Measurements from ENCODE around the gene RTN4R.
A peak's percentile ranks its signal among the peaks of the same experiment; 100 is the strongest.

Gene RTN4R

GRCh38 chr22:20298803-20299745, 31.0 kb upstream of the RTN4R start:
- Histone ChIP-seq H3K27me3 (replicated peaks) (peaks cover 47% of the 10 kb centered on the region), H3K4me3 (ENCODE audit: low read depth, low read length) (peak overlapping the region; percentile 45), H3K27ac (no peak overlapping the region), H3K36me3 (replicated peaks) (no peaks in the 10 kb centered on the region)
- DNase-seq = peak; percentile 35
- no peak for TF ChIP-seq CTCF (IDR thresholded peaks at IDR 0.05; ENCODE audit: low read depth, low read length, missing control alignments)
- in situ Hi-C loops (cut with HindIII; ENCODE audit: low pct_ligation_motif_present, low sequenced_read_pairs) = no loop called here

- TF ChIP-seq CTCF (IDR thresholded peaks at IDR 0.05; ENCODE audit: low read depth, low read length, missing control alignments) = no peak
- Histone ChIP-seq H3K27me3 (replicated peaks) (peaks cover 47% of the 10 kb centered on the region), H3K4me3 (ENCODE audit: low read depth, low read length) (no peak overlapping the region), H3K27ac (no peak overlapping the region), H3K36me3 (replicated peaks) (no peaks in the 10 kb centered on the region)
- in situ Hi-C loops (cut with HindIII; ENCODE audit: low pct_ligation_motif_present, low sequenced_read_pairs) = no loop called here
- no peak for DNase-seq
Observed at GRCh38 chr22:20298110-20298802, 30.1 kb upstream of the RTN4R start.

GRCh38 chr22:20297414-20298109, 29.4 kb upstream of the RTN4R start:
- in situ Hi-C loops (cut with HindIII; ENCODE audit: low pct_ligation_motif_present, low sequenced_read_pairs) = no loop called here
- Histone ChIP-seq H3K27ac (no peak overlapping the region), H3K36me3 (replicated peaks) (no peaks in the 10 kb centered on the region), H3K4me3 (ENCODE audit: low read depth, low read length) (no peak overlapping the region), H3K27me3 (replicated peaks) (peaks cover 49% of the 10 kb centered on the region)
- DNase-seq = no peak
- TF ChIP-seq CTCF (IDR thresholded peaks at IDR 0.05; ENCODE audit: low read depth, low read length, missing control alignments) = no peak

- no peak for TF ChIP-seq CTCF (IDR thresholded peaks at IDR 0.05; ENCODE audit: low read depth, low read length, missing control alignments)
- peaks cover 54% of the 10 kb centered on the region for H3K27me3 ChIP-seq (replicated peaks)
- in situ Hi-C loops (cut with HindIII; ENCODE audit: low pct_ligation_motif_present, low sequenced_read_pairs) = no loop called here
Observed at GRCh38 chr22:20296598-20296997, 28.5 kb upstream of the RTN4R start.

GRCh38 chr22:20295262-20296064, 27.3 kb upstream of the RTN4R start:
- no peaks in the 10 kb centered on the region for H3K36me3 ChIP-seq (replicated peaks)
- in situ Hi-C loops (cut with HindIII; ENCODE audit: low pct_ligation_motif_present, low sequenced_read_pairs) = no loop called here
- H3K27me3 ChIP-seq (replicated peaks) = peaks cover 56% of the 10 kb centered on the region
- TF ChIP-seq CTCF (IDR thresholded peaks at IDR 0.05; ENCODE audit: low read depth, low read length, missing control alignments) = peak; percentile 16
- H3K27ac ChIP-seq = no peak overlapping the region
- H3K4me3 ChIP-seq (ENCODE audit: low read depth, low read length) = no peak overlapping the region
- no peak for DNase-seq

More at GRCh38 chr22:20296598-20296997, 28.5 kb upstream of the RTN4R start:
- Histone ChIP-seq H3K27ac (no peak overlapping the region), H3K4me3 (ENCODE audit: low read depth, low read length) (no peak overlapping the region), H3K36me3 (replicated peaks) (no peaks in the 10 kb centered on the region)
- DNase-seq = no peak
